GM19240 (cell line): Measurements from ENCODE around the gene VPS13C.

Experiments
- DNase-seq: peaks from one replicate; pipeline ENCODE4 v3.0.0; 2011; ENCODE audit warnings: low spot score; ENCODE audit not compliant: insufficient read length

Gene VPS13C

DNA sequence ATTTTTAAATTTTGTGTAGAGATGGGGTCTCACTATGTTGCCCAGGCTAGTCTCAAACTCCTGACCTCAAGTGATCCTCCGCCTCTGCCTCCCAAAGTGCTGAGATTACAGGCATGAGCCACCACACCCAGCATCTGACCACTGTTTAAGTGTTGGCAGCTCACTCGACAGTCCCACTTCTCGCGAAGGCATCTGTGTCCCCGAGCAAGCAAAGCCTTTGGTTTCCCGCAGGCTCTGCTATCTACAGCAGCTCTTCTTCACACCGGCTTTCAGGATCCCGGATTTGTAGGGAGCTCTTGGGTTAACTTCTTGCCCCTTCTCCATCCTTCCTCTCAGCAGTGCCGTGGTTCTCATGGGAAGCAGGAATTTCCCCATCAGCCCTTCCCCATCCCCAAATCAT lies 240.9 kb downstream of the VPS13C start:
- DNase-seq = no peak

- DNase-seq = no peak
Observed at GRCh38 chr15:61818801-61819200, 241.4 kb downstream of the VPS13C start.

DNA sequence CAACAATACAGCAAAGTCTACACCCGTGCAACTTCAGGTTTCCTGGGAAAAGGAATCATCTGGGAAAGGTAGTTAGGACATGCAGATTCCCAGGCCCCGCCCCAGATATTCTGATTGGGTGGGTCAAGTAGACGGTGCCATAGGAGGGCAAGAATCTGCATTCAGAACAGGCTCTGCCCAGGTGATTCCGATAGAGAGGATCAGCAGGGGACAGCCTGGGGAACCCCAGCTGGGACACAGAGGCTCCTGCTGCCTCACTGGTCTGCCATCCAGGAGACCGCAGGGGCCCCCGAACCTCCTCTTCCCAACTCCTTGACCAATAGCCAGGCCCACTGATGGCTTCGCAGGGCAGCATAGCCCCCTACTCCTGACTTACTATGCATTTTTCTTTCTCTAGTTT lies 243.4 kb downstream of the VPS13C start:
- no peak for DNase-seq

GRCh38 chr15:61815356-61816083 lies 244.7 kb downstream of the VPS13C start:
- DNase-seq = no peak

DNA sequence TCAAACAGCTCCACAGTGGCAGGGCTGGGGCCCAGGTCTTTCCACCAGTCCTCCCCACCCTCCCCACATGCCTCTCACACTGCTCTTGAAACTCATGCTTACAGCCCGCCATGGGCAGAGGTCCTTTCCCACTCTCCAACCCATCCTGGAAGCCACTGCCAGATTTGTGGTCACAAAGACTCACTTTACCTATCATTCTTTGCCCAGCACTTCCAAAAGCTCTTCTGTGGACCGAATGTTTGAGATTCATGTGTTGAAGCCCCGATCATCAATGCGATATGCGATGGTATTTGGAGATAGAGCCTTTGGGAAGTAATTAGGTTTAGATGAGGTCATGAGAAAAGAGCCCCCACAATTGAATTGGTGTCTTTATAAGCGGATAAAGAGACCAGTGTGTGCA lies 247.8 kb downstream of the VPS13C start:
- no peak for DNase-seq

DNA sequence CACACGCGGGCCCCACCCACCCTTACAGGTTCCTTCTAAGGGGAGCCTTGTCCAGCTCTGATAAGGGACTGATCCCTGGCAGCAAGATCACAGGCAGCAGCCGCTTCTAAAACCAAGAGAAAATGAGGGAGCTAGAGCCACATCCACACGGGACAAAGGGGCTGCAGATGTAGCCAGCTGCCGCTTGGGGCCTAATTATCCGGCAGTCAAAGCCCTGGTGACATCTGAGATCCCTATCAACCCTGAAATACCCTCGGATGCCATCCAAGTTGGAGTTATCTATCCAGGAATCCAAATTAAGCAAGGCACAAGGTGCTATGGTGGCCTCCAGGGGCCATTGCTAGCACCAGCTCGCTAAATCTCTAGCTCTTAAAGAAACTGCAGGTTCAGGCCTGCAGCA lies 248.3 kb downstream of the VPS13C start:
- DNase-seq = no peak

GRCh38 chr15:61809216-61809615 lies 251.0 kb downstream of the VPS13C start:
- DNase-seq = no peak

- DNase-seq = no peak
Observed at GRCh38 chr15:61807281-61807929, 252.8 kb downstream of the VPS13C start.
